NCI-H2107 treated with DMSO at 0.1 percent for 48 hours (cell line): ENCODE results near the gene PI4K2A.
"Not testable (repeated sequence)": the region's sequence is repeated elsewhere in the genome, so short reads cannot be mapped to it uniquely, and the experiment has no call there.

ENCODE experiments used
- DNase-seq: peaks from one replicate; lab custom pipeline; 2025; ENCODE audit not compliant: unreplicated experiment; lab: John Stamatoyannopoulos, UW

The PI4K2A gene

DNA sequence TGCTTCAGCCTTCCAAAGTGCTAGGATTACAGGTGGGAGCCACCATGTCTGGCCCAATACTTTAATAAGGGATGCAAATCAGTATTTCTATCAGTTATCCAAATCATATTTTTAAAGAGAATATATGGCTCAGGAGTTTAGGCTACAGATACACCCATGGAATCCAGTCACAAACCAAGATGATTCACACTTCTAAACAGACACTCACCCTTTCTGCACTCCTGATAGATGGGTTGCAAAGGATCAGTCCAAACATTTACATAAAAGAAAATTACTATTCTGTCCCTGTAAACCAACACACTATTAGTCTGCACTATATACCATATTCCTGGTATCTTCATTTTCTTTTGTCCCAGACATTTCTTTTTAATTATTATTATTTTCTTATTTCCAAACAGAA is 9.4 kb upstream of the PI4K2A start:
- DNase-seq: no peak

DNA sequence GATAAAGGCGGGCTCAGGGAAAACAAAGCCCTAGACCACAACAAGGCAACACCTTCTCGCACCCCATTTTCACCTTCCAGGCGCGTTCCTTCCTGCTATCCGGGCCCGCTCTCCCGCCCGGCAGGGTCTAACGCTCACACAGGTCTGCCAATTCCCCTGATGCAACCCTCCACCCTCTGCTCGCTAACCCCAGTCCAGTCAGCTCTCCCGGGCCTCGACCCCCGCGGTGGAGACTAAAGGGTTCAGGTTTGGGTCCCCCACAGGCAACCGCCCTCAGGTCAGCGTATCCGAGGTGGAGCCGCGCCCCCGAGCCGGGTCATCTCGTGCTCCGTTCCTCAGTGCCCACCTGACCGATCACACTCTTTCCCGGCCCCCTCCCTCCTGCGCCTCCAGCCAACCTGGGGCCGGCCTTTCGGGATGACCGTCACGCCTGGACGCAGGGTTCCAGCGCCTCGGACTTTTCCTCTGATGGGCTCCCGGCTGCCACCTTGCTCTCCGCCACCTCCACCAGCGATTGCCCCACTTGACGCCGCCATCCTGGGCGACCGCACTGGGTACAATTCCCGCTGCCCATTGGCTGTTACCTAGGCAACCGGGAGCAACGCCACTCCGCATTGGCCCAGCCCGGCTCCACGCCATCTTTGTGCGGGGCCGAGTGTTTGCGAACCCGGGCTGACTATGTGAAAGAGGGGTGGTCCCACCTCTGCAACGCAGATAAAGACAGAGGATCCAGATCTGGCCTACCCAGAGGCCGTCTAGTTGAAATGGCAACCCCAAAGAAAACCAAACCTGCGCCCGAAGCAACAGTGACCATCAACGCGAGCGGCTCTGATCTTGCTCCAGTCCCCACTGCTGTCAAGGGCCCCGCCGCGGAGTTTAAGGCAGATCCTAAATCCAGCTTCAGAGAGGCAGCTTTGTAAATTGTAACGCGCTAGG is 7.3 kb upstream of the PI4K2A start, which contains the start of gene MORN4:
TSS of gene MORN4 (minus strand) at position 552 of the 936 bp plus-strand sequence. CDS start 13,847 bp downstream, outside the sequence.
- DNase-seq: peak; percentile 73

DNA sequence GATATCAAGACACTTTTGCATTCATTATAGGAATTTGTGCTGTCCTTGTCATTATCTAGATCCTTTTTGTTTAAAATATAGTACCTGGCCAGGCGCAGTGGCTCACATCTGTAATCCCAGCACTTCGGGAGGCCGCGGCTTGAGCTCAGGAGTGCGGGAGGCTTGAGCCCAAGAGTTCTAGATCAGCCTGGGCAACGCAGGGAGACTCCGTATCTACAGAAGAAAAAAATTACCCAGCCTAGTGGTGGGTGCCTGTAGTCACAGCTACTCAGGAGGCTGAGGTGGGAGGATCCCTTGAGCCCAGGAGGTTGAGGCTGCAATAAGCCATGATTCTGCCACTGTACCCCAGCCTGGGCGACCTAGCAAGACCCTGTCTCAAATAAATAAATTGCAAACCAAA is 6.5 kb upstream of the PI4K2A start:
- no peak for DNase-seq

DNA sequence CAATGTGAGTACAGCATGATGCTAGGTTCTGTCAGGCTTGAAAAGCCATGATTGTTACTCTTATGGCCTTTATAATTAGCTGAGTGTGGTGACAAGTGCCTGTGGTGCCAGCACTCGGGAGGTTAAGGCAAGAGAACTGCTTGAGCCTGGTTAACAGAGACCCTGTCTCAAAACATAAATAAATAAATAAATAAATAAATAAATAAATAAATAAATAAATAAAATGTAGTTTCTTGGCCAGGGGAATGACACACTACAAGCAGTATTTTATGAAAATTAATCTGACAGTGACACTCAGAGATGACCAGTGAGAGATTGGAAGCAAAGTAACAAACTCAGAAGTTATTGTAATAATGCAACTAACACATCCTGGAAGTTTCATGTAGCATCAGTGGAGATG is 4.9 kb upstream of the PI4K2A start:
- DNase-seq: no peak

DNA sequence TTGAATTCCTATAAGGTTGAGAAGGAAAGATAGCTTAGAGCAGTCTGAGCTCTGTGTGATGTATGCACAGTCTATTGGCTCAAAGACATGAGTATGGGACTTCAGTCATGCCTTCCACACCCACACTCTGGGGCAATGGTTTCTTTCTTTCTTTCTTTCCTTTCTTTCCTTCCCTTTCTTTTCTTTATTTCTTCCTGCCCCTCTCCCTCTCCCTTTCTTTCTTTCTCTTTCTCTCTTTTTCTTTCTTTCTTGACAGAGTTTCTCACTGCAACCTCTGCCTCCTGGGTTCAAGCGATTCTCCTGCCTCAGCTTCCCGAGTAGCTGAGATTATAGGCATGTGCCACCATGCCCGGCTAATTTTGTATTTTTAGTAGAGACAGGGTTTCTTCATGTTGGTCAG is 1.4 kb upstream of the PI4K2A start:
- DNase-seq: not testable (repeated sequence)

DNA sequence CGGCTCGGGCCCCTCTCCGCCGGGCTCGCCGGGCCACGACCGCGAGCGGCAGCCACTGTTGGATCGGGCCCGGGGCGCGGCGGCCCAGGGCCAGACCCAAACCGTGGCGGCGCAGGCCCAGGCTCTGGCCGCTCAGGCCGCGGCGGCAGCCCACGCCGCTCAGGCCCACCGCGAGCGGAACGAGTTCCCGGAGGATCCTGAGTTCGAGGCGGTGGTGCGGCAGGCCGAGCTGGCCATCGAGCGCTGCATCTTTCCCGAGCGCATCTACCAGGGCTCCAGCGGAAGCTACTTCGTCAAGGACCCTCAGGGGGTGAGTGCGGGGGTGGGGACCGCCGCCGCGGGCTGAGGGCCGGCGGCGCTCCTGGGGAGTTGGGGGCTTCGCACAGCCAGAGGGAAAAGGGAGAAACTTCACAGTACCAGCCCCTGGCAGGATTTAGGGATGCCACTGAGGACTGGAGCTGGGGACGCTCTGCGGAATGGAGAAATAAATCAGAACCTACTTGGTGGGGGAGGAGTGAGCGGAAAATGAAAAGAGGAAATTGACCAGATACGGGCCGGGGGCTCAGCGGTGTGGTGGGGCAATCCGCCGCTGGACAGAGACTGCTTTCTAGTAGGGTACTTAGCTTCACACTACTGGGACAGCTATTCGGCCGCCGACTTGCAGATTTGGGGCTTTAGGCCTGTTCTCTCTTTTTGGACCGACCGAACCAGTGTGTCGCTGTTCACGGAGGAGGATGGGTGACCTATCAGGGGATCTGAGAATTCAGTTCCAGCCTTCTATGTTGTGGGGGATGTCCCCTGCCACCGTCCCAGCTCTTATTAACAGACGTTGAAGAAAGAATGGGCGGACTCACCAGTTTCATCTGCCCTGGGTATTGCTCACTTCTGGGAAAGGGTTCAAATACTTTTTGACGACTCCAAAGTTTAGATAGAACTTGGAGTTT is 669 bp downstream of the PI4K2A start:
- DNase-seq: no peak

DNA sequence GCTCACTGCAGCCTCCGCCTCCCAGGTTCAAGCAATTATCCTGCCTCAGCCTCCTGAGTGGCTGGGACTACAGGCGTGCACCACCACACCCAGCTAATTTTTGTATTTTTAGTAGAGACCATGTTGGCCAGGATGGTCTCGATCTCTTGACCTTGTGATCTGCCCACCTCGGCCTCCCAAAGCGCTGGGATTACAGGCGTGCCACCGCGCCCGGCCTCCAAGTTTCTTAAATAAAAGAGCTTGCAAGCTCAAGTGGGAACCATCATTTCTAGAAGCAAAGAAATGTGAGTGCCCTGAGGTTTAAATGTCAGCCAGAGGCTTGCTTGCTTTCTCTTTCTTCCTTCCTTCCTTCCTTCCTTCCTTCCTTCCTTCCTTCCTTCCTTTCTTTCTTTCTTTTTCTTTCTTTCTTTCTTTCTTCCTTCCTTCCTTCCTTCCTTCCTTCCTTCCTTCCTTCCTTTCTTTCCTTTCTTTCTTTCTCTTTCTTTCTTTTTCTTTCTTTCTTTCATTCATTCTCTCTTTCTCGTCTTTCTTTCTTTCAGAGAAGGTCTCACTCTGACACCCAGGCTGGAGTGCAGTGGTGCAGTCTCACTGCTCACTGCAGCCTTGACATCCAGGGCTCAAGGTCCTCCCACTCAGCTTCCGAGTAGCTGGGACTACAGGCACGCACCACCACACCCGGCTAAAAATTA is 2.1 kb downstream of the PI4K2A start:
- not testable (repeated sequence) for DNase-seq

DNA sequence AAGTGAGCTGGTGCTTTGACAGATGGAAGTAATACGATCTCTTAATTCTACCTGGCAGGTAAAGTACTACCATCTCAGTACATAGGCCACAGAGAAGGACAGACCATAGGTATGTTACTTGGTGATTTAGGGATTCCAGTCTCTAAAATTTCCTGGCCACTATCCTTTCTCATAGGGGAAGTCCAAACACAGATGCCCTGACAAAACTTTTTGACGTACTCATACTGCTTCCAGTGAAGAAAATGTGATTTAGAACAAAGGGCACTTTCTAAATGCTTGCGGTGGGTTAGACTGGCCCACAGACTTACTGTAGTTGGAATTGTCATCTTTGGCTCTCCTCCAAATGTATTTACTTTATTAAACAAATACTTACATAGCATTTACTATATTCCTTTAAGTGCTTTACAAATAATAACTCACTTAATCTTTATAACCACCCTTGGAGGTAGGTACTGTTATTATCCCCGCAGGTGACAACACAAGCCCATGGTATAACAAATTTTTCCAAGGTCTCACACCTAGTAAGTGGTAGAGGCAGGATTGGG is 3.0 kb downstream of the PI4K2A start:
- no peak for DNase-seq

DNA sequence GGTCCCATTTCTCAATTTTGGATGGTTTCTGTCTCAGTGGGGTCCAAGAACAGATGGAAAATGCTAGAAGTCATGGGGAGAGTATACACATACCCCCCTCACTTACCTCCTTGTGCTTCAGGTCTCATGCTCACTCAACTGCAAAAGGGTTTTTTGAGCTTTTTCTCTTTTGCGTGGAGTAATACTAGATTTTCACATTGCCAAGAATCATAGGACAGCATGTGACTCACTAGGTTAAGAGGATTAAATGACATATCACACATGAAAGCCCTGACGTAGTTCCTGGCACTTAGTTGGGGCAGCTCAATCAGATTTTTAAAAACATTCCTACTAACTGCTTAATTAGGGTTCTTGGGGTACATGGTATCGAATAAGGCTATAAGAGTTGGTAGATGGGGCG is 4.5 kb downstream of the PI4K2A start:
- DNase-seq: no peak

DNA sequence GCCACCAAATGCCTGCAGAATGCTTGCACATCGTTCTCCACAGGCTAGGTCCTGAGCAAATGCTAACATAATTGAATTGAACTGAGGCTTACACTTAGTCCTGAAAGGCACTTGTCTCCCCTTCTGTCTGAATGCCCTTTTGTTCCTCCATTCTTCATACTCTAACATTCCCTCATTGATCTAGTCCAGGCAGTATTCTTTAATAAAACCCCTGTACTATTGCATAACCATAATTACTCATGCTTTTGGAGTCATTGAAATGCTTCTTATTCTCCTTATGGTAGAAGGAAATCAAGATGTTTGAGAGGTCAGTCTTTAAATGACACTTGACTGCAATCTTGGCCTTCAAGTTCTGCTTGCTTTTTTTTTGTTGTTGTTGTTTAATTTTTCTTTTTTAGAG is 7.1 kb downstream of the PI4K2A start:
- no peak for DNase-seq

DNA sequence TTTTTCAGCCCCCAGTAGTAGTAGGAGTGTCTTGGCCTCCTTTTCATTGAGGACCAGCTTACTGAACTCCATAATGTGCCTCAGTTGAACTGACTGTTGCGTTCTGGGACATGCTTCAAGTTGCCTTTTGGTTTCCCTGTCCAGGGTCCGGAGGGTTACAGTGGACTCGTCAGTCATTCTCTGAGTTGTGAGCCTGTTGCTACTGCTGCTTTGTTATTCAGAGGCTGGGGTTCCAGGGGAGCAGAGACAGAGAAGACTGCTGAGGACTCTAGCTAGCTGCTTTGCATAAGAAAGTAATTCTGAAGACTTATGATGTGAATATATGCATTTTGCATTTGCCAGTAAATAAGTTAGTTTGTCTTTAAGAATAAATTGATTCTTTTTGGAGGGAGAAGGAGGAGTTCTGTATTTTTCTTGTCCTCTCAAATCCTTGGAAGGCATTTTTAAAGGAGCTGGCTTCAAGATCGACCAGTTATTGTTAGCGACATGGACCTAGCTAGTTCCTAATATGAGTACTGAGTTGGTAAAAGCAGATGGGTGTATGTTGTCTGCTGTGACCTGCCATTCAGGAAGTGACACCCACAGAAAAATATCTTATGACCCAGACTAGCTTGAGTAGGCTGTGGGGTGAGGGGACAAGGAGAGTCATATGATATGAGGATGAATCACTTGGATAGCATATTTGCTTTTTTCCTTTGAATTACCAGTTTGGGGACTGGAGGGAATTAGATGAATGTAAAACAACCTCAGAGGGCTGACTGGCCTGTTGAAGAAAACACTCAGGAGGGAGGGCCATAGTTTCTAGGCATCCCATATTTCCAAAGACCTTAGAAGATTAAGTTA is 8.3 kb downstream of the PI4K2A start:
- DNase-seq: no peak

DNA sequence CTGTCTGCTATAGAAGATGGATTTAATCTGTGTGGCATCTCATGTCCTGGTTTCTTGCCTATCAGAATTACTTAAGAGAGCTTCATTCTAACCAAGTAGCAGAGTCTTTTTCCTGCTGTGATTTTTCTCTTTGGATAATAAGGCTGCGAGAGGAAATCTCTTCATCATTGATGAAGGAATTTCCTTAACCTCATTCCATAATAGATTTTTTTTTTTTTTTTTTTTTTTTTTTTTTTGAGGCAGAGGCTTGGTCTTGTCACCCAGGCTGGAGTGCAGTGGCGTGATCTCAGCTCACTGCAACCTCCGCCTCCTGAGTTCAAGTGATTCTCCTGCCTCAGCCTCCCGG is 8.9 kb downstream of the PI4K2A start:
- not testable (repeated sequence) for DNase-seq

DNA sequence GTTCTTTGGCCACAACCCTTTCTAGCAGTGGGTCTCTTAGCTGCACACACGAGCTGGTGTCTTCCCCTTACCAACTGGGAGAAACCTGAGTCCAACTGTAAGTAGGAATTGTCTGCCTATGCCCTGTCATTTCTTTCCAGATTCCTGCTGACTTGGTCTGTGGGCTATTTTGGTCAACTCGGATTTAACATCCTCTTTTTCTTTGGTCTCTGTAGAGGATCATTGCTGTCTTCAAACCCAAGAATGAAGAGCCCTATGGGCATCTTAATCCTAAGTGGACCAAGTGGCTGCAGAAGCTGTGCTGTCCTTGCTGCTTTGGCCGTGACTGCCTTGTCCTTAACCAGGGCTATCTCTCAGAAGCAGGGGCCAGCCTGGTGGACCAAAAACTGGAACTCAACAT is 10.3 kb downstream of the PI4K2A start:
- DNase-seq: no peak

DNA sequence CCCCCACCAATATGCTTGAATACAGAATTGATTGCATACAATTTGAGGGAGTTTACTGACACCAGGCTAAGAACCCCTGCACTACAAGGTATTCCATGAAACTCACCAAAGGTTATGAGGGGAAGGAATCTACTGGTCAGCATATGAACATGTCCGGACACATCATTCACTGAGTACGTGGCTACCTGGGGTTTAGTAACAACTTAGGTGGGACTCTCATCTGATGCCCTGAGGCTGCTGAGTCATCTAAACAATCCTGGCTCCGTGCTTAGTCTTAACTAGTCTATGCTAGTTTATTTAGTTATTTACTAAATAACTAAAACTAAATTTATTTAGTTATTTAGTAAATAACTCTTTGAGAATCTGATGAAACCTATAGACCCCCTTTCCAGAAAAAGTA is 11.3 kb downstream of the PI4K2A start:
- no peak for DNase-seq

DNA sequence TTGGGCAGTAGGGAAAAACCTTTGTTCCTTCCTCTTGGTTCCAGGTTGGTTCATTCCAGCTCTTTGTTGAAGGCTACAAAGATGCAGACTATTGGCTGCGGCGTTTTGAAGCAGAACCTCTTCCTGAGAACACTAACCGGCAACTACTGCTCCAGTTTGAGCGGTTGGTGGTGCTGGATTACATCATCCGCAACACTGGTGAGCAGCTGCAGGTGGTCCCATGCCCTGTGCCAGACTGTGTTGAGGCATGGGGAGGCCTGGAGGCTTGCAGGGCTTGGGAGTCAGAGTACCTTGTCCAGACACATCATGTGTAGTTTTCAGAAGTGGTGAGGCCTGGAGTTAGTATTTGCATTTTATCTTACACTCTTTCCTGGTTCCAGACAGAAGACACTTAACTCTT is 16.3 kb downstream of the PI4K2A start:
- no peak for DNase-seq

DNA sequence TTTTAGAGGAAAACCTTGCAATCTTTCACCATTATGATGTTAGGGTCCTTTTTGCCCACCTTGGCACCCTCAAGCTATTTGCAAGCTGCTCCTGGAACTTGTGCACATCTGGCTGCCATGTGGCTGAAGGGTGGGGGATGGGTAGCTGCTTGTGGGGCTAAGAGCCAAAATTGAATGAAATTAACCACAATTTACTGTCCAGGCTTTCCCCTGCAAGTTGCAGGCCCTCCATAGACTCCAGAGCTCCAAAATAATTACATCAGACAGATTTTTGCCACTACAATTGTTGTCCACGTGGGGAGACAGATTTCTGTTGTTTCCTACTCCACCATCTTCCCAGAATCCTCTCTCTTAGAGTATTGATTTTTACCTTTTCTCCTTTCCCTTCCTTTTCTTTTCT is 19.1 kb downstream of the PI4K2A start:
- no peak for DNase-seq

DNA sequence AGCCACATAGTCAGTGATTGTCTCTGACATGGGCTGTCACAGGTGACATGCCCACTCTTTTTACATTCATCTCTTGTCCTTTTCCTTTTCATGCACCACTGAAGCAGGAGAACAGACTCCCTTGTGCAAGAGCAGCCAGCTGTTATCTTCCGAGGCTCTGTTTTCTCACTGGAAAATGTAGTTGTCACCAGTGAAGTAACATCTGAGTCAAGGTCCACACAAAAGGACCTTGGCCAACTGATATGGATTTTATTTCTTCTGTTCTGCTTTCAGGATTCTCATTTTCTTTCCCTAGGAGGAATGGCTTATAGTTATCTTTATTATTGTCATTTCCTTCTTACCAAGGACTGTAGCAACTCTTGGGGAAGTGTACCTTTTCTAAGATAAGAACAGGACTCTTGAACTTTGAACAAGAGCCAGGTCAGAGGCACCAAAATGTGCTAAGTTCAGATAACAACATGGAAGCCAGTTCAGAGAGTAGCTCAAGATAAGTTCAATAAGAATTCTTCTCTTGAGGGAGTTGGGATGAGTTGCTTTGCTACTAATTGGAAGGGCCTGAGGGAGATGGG is 23.9 kb downstream of the PI4K2A start:
- DNase-seq: no peak

DNA sequence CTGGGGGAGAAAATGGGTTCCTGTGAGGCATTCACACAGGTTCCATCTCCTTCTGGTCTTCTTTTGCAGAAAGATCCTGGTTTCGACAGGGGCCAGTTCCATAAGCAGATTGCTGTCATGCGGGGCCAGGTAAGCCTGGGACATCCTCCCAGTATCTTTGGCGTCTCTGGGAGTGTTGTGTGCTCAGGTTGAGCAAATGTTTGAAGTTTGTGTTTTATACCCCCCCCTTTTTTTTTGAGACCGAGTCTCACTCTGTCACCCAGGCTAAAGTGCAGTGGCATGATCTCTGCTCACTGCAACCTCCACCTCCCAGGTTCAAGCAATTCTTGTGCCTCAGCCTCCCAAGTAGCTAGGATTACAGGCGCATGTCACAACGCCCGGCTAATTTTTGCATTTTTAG is 26.5 kb downstream of the PI4K2A start:
- DNase-seq: no peak

DNA sequence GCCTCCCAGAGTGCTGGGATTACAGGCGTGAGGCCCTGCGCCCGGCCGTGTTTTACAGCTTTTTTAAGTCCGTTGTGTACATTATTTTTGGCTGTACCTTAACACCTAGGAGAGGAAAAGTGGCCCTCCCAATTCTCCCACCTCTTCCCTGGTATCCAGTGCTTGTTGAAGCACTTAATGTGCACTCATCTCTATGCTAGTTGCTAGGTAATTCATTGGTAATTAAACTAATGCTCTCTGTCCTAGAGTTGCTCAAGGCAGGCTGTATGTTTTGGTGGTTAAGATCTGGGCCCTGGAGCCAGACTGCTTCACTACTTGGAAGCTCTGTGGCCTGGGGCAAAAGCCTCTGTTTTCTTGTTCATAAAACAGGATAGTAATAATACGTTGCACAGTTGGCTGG is 27.0 kb downstream of the PI4K2A start:
- no peak for DNase-seq

DNA sequence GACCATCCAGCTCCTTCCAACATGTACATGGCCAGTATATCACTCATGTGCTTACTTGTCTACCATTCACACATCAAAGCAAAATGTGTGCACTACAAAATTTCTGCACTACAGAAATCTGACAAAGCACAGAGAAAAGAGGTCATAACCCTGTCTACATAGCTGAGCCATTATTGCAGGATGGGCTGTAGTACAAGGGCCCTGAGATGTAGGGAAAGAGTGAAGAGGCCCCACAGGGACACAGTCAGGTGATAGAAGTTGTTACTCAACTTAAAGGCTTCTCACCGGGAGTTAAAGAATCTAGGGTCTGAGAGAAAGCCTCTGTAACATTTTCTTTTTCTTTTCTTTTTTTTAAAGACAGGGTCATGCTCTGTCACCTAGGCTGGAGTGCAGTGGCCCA is 29.1 kb downstream of the PI4K2A start:
- no peak for DNase-seq
